GM12878 (cell line): ENCODE results near the gene PRMT7. TPM values are rescaled to one million over a fixed set of nuclear protein-coding genes. Genes with fewer than 3 reads are reported as not detected.

Experiments used
- ATAC-seq: fragments of 200-7000 bp; cut with Tn5 transposase; 3 replicates; pipeline ENCODE4 v1.9.1; 2020; ENCODE audit warnings: mild to moderate bottlenecking, moderate library complexity
- BruUV-seq: library from RNA; stranded (reverse); fragments of 400-500 nt; replicated peaks from 2 replicates; lab custom pipeline; 2021; lab: Mats Ljungman, UMichigan
- CTCF ChIA-PET: fragments of 300-600 bp; sonication (Branson Sonifier 250); formaldehyde crosslinking; extraction: SDS; loops from one replicate; lab custom pipeline; 2021; ENCODE audit warnings: inconsistent platforms; lab: Yijun Ruan, JAX
- POLR2A ChIA-PET: fragments of 350-600 bp; formaldehyde crosslinking; extraction: SDS; loops from one replicate; lab custom pipeline; 2021; ENCODE audit warnings: inconsistent platforms; lab: Charles Lee
- RAD21 ChIA-PET: fragments of 300-600 bp; sonication (Branson Sonifier 250); formaldehyde crosslinking; loops from one replicate; lab custom pipeline; 2023; ENCODE audit warnings: antibody characterized with exemption; ENCODE audit not compliant: unreplicated experiment; lab: Charles Lee
- SMC1A ChIA-PET: fragments of 300-600 bp; sonication (Branson Sonifier 250); formaldehyde crosslinking; loops from one replicate; lab custom pipeline; 2023; ENCODE audit not compliant: unreplicated experiment, uncharacterized antibody; lab: Charles Lee
- DNase-seq: peaks from one replicate; pipeline ENCODE4 v3.0.0-alpha.2; 2011; ENCODE audit warnings: low read depth, low spot score
- FAIRE-seq: peaks from 3 replicates; lab custom pipeline; 2011; peaks lifted over from hg19 to GRCh38; lab: Jason Lieb, UNC
- H2AFZ ChIP-seq: 2 replicates; pipeline ENCODE4 v1.6.0; 2011; ENCODE audit warnings: low read depth, low read length, control low read depth; ENCODE audit not compliant: control insufficient read depth
- H3K27ac ChIP-seq: 2 replicates; pipeline ENCODE4 v1.5.1; 2011; ENCODE audit warnings: control low read depth; ENCODE audit not compliant: control insufficient read depth, insufficient read depth
- H3K27me3 ChIP-seq, 2 experiments: replicated peaks in 1 of 2; 2 replicates each; pipeline versions ENCODE4 v1.6.0 to v1.6.1; 2011; ENCODE audit warnings: low read length in 1 of 2; ENCODE audit not compliant: control insufficient read depth in 2 of 2, insufficient read depth in 2 of 2
- H3K36me3 ChIP-seq, 2 experiments: 2 replicates each; pipeline ENCODE4 v1.5.1; 2011; ENCODE audit warnings: low read length in 1 of 2; ENCODE audit not compliant: control insufficient read depth in 2 of 2, insufficient read depth in 2 of 2
- H3K4me1 ChIP-seq: 2 replicates; pipeline ENCODE4 v1.6.1; 2011; ENCODE audit warnings: mild to moderate bottlenecking, low read length, moderate library complexity, mixed read lengths; ENCODE audit not compliant: control insufficient read depth, insufficient read depth
- H3K4me2 ChIP-seq: 2 replicates; pipeline ENCODE4 v1.6.0; 2011; ENCODE audit warnings: control low read depth; ENCODE audit not compliant: control insufficient read depth, insufficient read depth
- H3K4me3 ChIP-seq: fragments of 200-600 bp; sonication (generic); 2 replicates; pipeline ENCODE4 v1.5.1; 2016
- H3K79me2 ChIP-seq: 2 replicates; pipeline ENCODE4 v1.6.0; 2011; ENCODE audit warnings: low read length; ENCODE audit not compliant: control insufficient read depth, insufficient read depth
- H3K9ac ChIP-seq: 2 replicates; pipeline ENCODE4 v1.8.0; 2011; ENCODE audit warnings: low read length, control low read depth, mixed read lengths; ENCODE audit not compliant: control insufficient read depth, insufficient read depth
- H3K9me3 ChIP-seq: replicated peaks from 3 replicates; pipeline ENCODE4 v1.5.1; 2011; ENCODE audit warnings: mild to moderate bottlenecking, low read length; ENCODE audit not compliant: control insufficient read depth, insufficient read depth
- H4K20me1 ChIP-seq: 2 replicates; pipeline ENCODE4 v1.6.0; 2011; ENCODE audit not compliant: control insufficient read depth, insufficient read depth
- ATF3 ChIP-seq: IDR thresholded peaks from 2 replicates; pipeline ENCODE4 v1.6.1; 2011; ENCODE audit warnings: low read depth, mild to moderate bottlenecking, low read length, moderate library complexity, borderline replicate concordance; ENCODE audit errors: extremely low read depth
- CREM ChIP-seq: IDR thresholded peaks from 2 replicates; pipeline ENCODE4 v1.6.1; 2014; ENCODE audit warnings: antibody characterized with exemption, low read depth
- ETV6 ChIP-seq, 2 experiments: fragments of 450-650 bp in 1 of 2; IDR thresholded peaks in 1 of 2; conservative IDR thresholded peaks in 1 of 2; 2 replicates each; pipeline ENCODE4 v1.6.1; 2014; ENCODE audit warnings: antibody characterized with exemption in 1 of 2, borderline replicate concordance in 1 of 2, low read depth in 1 of 2, mild to moderate bottlenecking in 1 of 2, moderate library complexity in 1 of 2
- GABPA ChIP-seq: IDR thresholded peaks from 2 replicates; pipeline ENCODE4 v1.6.1; 2014; ENCODE audit warnings: antibody characterized with exemption, low read depth, mild to moderate bottlenecking, inconsistent platforms
- KAT2A ChIP-seq: conservative IDR thresholded peaks from 2 replicates; pipeline ENCODE4 v1.6.1; 2011; ENCODE audit warnings: low read depth, low read length; ENCODE audit not compliant: control insufficient read depth
- NFYB ChIP-seq: IDR thresholded peaks from 2 replicates; pipeline ENCODE4 v1.6.1; 2011; ENCODE audit warnings: low read depth, mild to moderate bottlenecking, low read length, improper control_type of control experiment, moderate library complexity; ENCODE audit not compliant: insufficient read depth
- POLR2AphosphoS5 ChIP-seq: IDR thresholded peaks from 2 replicates; pipeline ENCODE4 v1.6.1; 2011; ENCODE audit warnings: mild to moderate bottlenecking, low read length, inconsistent platforms
- RAD21 ChIP-seq: IDR thresholded peaks from 2 replicates; pipeline ENCODE4 v1.6.1; 2011; ENCODE audit warnings: mild to moderate bottlenecking, low read depth, low read length, moderate library complexity; ENCODE audit not compliant: insufficient read depth
- SPI1 ChIP-seq: IDR thresholded peaks from 2 replicates; pipeline ENCODE4 v1.6.1; 2011; ENCODE audit warnings: low read depth, mild to moderate bottlenecking, low read length, moderate library complexity, borderline replicate concordance; ENCODE audit not compliant: insufficient read depth
- TCF12 ChIP-seq: IDR thresholded peaks from 2 replicates; pipeline ENCODE4 v1.6.1; 2011; ENCODE audit warnings: low read depth, mild to moderate bottlenecking, low read length
- ZNF592 ChIP-seq: fragments of 450-650 bp; IDR thresholded peaks from 2 replicates; pipeline ENCODE4 v1.6.1; 2017; ENCODE audit warnings: mild to moderate bottlenecking, moderate library complexity
- WGBS: methylation state at CpG from one replicate; pipeline ENCODE4 v1.1.6; 2016; ENCODE audit warnings: low lambda C conversion rate; ENCODE audit not compliant: insufficient replicate concordance, insufficient coverage; ENCODE audit errors: missing lambda C conversion rate; 5-methylcytosine and 5-hydroxymethylcytosine counted together
- in situ Hi-C: fragments of 300-500 bp; cut with MboI; formaldehyde crosslinking; loops from 9 replicates; pipeline ENCODE4 v1.14.3; 2018; ENCODE audit warnings: mixed read lengths
- intact Hi-C: fragments of 100-400 bp; cut with micrococcal nuclease; formaldehyde crosslinking; loops from one replicate; pipeline ENCODE4 v1.14.2; 2022; ENCODE audit not compliant: unreplicated experiment
- polyA plus RNA-seq, 11 experiments: library from polyadenylated mRNA; depleted of rRNA in 4 of 11; unstranded in 6 of 11; stranded (reverse) in 5 of 11; fragments of >200 nt; fragmentation: Nextera tagmentation in 4 of 11; fragmentation: Illumina TruSeq in 1 of 11; extraction: Ambion mirVana in 4 of 11; extraction: Trizol in 1 of 11; gene quantifications; 1 replicate in 1 of 11; 2 replicates in 10 of 11; pipeline versions ENCODE4 v1.2.1 to v1.2.3, GENCODE V29; 2011 to 2016; ENCODE audit warnings: inconsistent platforms in 2 of 11, missing spikeins in 2 of 11, low read depth in 1 of 11
- total RNA-seq, 4 experiments: library from RNA; depleted of rRNA in 3 of 4; stranded (reverse); fragments of >200 nt in 3 of 4; fragmentation: Illumina TruSeq in 1 of 4; extraction: Trizol in 1 of 4; gene quantifications; 2 replicates each; pipeline versions ENCODE4 v1.2.1 to v1.2.3, GENCODE V29; 2013 to 2021

The PRMT7 gene
- total and polyA plus RNA-seq, 10 of the 15 experiments (the other 5 are each of a cell fraction or from before 2014, with no cell fraction given): 5.1 to 56.1 (median 42.0) TPM

GRCh38 chr16:68297908-68298307 is 12.9 kb upstream of the PRMT7 start:
- ATAC-seq: no peak
- Histone ChIP-seq H3K4me3 (no peak overlapping the region), H3K27ac (no peak overlapping the region), H3K4me2 (no peak overlapping the region), H3K27me3 (no peaks in the 10 kb centered on the region), H3K9ac (no peak overlapping the region), H3K79me2 (no peaks in the 10 kb centered on the region; the same call in 1 of the 2 replicates), H3K36me3 (peaks cover 34 to 41% of the 10 kb centered on the region in 2 experiments), H3K4me1 (no peaks in the 10 kb centered on the region), H4K20me1 (no peaks in the 10 kb centered on the region; the same call in 1 of the 2 replicates), H3K9me3 (no peaks in the 10 kb centered on the region), H2AFZ (no peak overlapping the region)
- BruUV-seq: no TSS peak
- in situ Hi-C loops: no loop called here
- ChIA-PET RAD21 (interaction anchor here (1.2 to 3.3 kb wide), 4 partner anchors 9 to 41 kb away, joined by 3 to 10 read pairs (median 7); partner anchors contain the start of gene SLC7A6), POLR2A (interaction anchor here (0.5 to 1.0 kb wide), 2 partner anchors 12 to 19 kb away, joined by 3 to 4 read pairs; no protein-coding TSS in a partner anchor), CTCF (interaction anchor here (1.0 to 1.5 kb wide), 3 partner anchors 21 to 224 kb away, joined by 3 to 6 read pairs (median 3); no protein-coding TSS in a partner anchor), SMC1A (interaction anchor here (1.6 to 3.2 kb wide), 3 partner anchors 10 to 29 kb away, joined by 5 to 12 read pairs (median 11); no protein-coding TSS in a partner anchor)
- intact Hi-C loops: no loop called here
- no peak for DNase-seq
- WGBS: 94% methylated on average over 3 of the region's 3 CpGs
- FAIRE-seq: no peak
- no peak for TF ChIP-seq ATF3
- TF ChIP-seq ETV6 (conservative IDR thresholded peaks at IDR 0.05 in 1 of 2, IDR thresholded peaks at IDR 0.05 in 1 of 2; ENCODE audit: borderline replicate concordance in 1 of 2, low read depth in 1 of 2): no peak
- TF ChIP-seq POLR2AphosphoS5: no peak; the same call in 1 of the 2 replicates
- no peak for TF ChIP-seq GABPA
- no peak for TF ChIP-seq TCF12
- TF ChIP-seq CREM: no peak
- no peak for TF ChIP-seq KAT2A
- no peak for TF ChIP-seq NFYB
- no peak for TF ChIP-seq RAD21
- no peak for TF ChIP-seq SPI1
- TF ChIP-seq ZNF592: no peak
